Measurements from ENCODE around the gene NR3C2. TPM values are rescaled to one million over a fixed set of nuclear protein-coding genes. Genes with fewer than 3 reads are reported as not detected.

NR3C2 gene
- total RNA-seq, 1 experiment from 2014 or later: 0.96 TPM

- Histone ChIP-seq H3K36me3 (ENCODE audit: low read depth) (no peaks in the 10 kb centered on the region), H3K27me3 (ENCODE audit: insufficient read depth, low read depth) (no peaks in the 10 kb centered on the region), H3K4me3 (no peak overlapping the region), H3K9me3 (ENCODE audit: insufficient read depth, low read depth) (no peaks in the 10 kb centered on the region), H3K9me2 (ENCODE audit: insufficient read depth) (no peaks in the 10 kb centered on the region), H3K4me2 (no peak overlapping the region), H3K4me1 (replicated peaks; ENCODE audit: insufficient read depth) (no peaks in the 10 kb centered on the region), H4K20me1 (ENCODE audit: insufficient read depth) (no peaks in the 10 kb centered on the region), H2AFZ (no peak overlapping the region), H3K27ac (no peak overlapping the region), H3F3A (ENCODE audit: insufficient read depth, low read depth) (no peaks in the 10 kb centered on the region), H3K79me2 (ENCODE audit: low read depth) (no peaks in the 10 kb centered on the region)
- CTCF ChIA-PET: no interaction called here
- no TSS peak for BruUV-seq (replicated peaks)
- intact Hi-C loops (cut with micrococcal nuclease; ENCODE audit: unreplicated experiment): no loop called here
- TF ChIP-seq CTCF (conservative IDR thresholded peaks at IDR 0.05) (no peak), EZH2 (IDR thresholded peaks at IDR 0.05; ENCODE audit: low read depth) (no peak)
- no peak for DNase-seq
- POLR2A ChIA-PET (ENCODE audit: unreplicated experiment): no interaction called here
Measured at GRCh38 chr4:148369919-148370318, 72.3 kb downstream of the NR3C2 start.

- intact Hi-C loops (cut with micrococcal nuclease; ENCODE audit: unreplicated experiment): no loop called here
- BruUV-seq (replicated peaks): no TSS peak
- Histone ChIP-seq H3K4me3 (no peak overlapping the region), H3K79me2 (ENCODE audit: low read depth) (no peaks in the 10 kb centered on the region), H4K20me1 (ENCODE audit: insufficient read depth) (no peaks in the 10 kb centered on the region), H2AFZ (no peak overlapping the region), H3K9me2 (ENCODE audit: insufficient read depth) (no peaks in the 10 kb centered on the region), H3K36me3 (ENCODE audit: low read depth) (no peaks in the 10 kb centered on the region), H3F3A (ENCODE audit: insufficient read depth, low read depth) (no peaks in the 10 kb centered on the region), H3K4me1 (replicated peaks; ENCODE audit: insufficient read depth) (no peaks in the 10 kb centered on the region), H3K9me3 (ENCODE audit: insufficient read depth, low read depth) (no peaks in the 10 kb centered on the region), H3K27me3 (ENCODE audit: insufficient read depth, low read depth) (no peaks in the 10 kb centered on the region), H3K27ac (no peak overlapping the region), H3K4me2 (no peak overlapping the region)
- DNase-seq: no peak
- CTCF ChIA-PET: no interaction called here
- POLR2A ChIA-PET (ENCODE audit: unreplicated experiment): no interaction called here
- TF ChIP-seq CTCF (conservative IDR thresholded peaks at IDR 0.05) (no peak), EZH2 (IDR thresholded peaks at IDR 0.05; ENCODE audit: low read depth) (no peak)
Measured at GRCh38 chr4:148367756-148368155, 74.5 kb downstream of the NR3C2 start.

- no peak for TF ChIP-seq CTCF (conservative IDR thresholded peaks at IDR 0.05)
- TF ChIP-seq EZH2 (IDR thresholded peaks at IDR 0.05; ENCODE audit: low read depth): no peak
- no peaks in the 10 kb centered on the region for H4K20me1 ChIP-seq (ENCODE audit: insufficient read depth)
- H2AFZ ChIP-seq: no peak overlapping the region
- H3K27me3 ChIP-seq (ENCODE audit: insufficient read depth, low read depth): no peaks in the 10 kb centered on the region
- no peak for DNase-seq
- intact Hi-C loops (cut with micrococcal nuclease; ENCODE audit: unreplicated experiment): no loop called here
- no peaks in the 10 kb centered on the region for H3K9me3 ChIP-seq (ENCODE audit: insufficient read depth, low read depth)
- no TSS peak for BruUV-seq (replicated peaks)
- H3K27ac ChIP-seq: no peak overlapping the region
- H3K4me2 ChIP-seq: no peak overlapping the region
- ChIA-PET CTCF (no interaction called here), POLR2A (ENCODE audit: unreplicated experiment) (no interaction called here)
- H3K36me3 ChIP-seq (ENCODE audit: low read depth): no peaks in the 10 kb centered on the region
- H3K79me2 ChIP-seq (ENCODE audit: low read depth): no peaks in the 10 kb centered on the region
- H3K4me3 ChIP-seq: no peak overlapping the region
- H3F3A ChIP-seq (ENCODE audit: insufficient read depth, low read depth): no peaks in the 10 kb centered on the region
- H3K4me1 ChIP-seq (replicated peaks; ENCODE audit: insufficient read depth): no peaks in the 10 kb centered on the region
- H3K9me2 ChIP-seq (ENCODE audit: insufficient read depth): no peaks in the 10 kb centered on the region
Measured at GRCh38 chr4:148366251-148366650, 76.0 kb downstream of the NR3C2 start.

Data from PC-9 (cell line).